ENCODE results near the gene OR2C1. TPM values are rescaled to one million over a fixed set of nuclear protein-coding genes. Genes with fewer than 3 reads are reported as not detected.

The OR2C1 gene
- not detected in 5 replicates for total RNA-seq (2022; extraction: Qiagen RNA extraction; ENCODE audit: low read depth)

GRCh38 chr16:3355589-3355988, at the start of gene OR2C1:
Gene OR2C1, plus strand, starts transcription at chr16:3355889. Its CDS starts 52 bp downstream, at chr16:3355941.

GRCh38 chr16:3400779-3401688, 45.3 kb downstream of the OR2C1 start, which contains the start of the genes ZNF174 and ZSCAN32:
Gene ZNF174, plus strand, starts transcription at chr16:3401215. Its CDS starts 790 bp downstream, at chr16:3402005.
Gene ZSCAN32, minus strand, starts transcription at chr16:3401004. Its CDS starts 3,447 bp downstream, at chr16:3397557.

Other genes starting within 250 kb of the OR2C1 start
- 8.6 to 16.6 TPM (median 14.1 TPM) in 5 replicates for gene ZNF205, start 243.3 kb upstream of the OR2C1 start, total RNA-seq (2022; extraction: Qiagen RNA extraction; ENCODE audit: low read depth)
- gene ZNF213, start 220.9 kb upstream of the OR2C1 start, total RNA-seq (2022; extraction: Qiagen RNA extraction; ENCODE audit: low read depth) = 5.6 to 15.1 TPM (median 12.6 TPM) in 5 replicates
- gene OR1F1, start 167.7 kb upstream of the OR2C1 start, total RNA-seq (2022; extraction: Qiagen RNA extraction; ENCODE audit: low read depth) = 0.32 to 0.76 TPM (median 0.41 TPM) in 5 replicates
- gene ZNF200, start 120.7 kb upstream of the OR2C1 start, total RNA-seq (2022; extraction: Qiagen RNA extraction; ENCODE audit: low read depth) = 7.4 to 9.6 TPM (median 8.4 TPM) in 5 replicates
- gene MEFV, start 99.3 kb upstream of the OR2C1 start, total RNA-seq (2022; extraction: Qiagen RNA extraction; ENCODE audit: low read depth) = not detected in 5 replicates
- gene ZNF263, start 72.4 kb upstream of the OR2C1 start, total RNA-seq (2022; extraction: Qiagen RNA extraction; ENCODE audit: low read depth) = 33.6 to 39.7 TPM (median 38.0 TPM) in 5 replicates
- gene TIGD7, start 50.5 kb upstream of the OR2C1 start, total RNA-seq (2022; extraction: Qiagen RNA extraction; ENCODE audit: low read depth) = 0.76 to 2.0 TPM (median 1.4 TPM) in 5 replicates
- gene ZNF75A, start 50.4 kb upstream of the OR2C1 start, total RNA-seq (2022; extraction: Qiagen RNA extraction; ENCODE audit: low read depth) = 10.2 to 14.2 TPM (median 12.4 TPM) in 5 replicates
- 10.1 to 16.8 TPM (median 15.4 TPM) in 5 replicates for gene ZSCAN32, start 45.1 kb downstream of the OR2C1 start, total RNA-seq (2022; extraction: Qiagen RNA extraction; ENCODE audit: low read depth)
- 12.6 to 18.1 TPM (median 13.9 TPM) in 5 replicates for gene ZNF174, start 45.3 kb downstream of the OR2C1 start, total RNA-seq (2022; extraction: Qiagen RNA extraction; ENCODE audit: low read depth)
- 0.85 to 1.3 TPM (median 0.95 TPM) in 5 replicates for gene ZNF597, start 87.6 kb downstream of the OR2C1 start, total RNA-seq (2022; extraction: Qiagen RNA extraction; ENCODE audit: low read depth)
- gene NAA60, start 87.8 kb downstream of the OR2C1 start, total RNA-seq (2022; extraction: Qiagen RNA extraction; ENCODE audit: low read depth) = 42.9 to 53.5 TPM (median 52.2 TPM) in 5 replicates
- gene C16orf90, start 139.6 kb downstream of the OR2C1 start, total RNA-seq (2022; extraction: Qiagen RNA extraction; ENCODE audit: low read depth) = not detected in 5 replicates
- 20.3 to 25.3 TPM (median 21.7 TPM) in 5 replicates for gene CLUAP1, start 145.1 kb downstream of the OR2C1 start, total RNA-seq (2022; extraction: Qiagen RNA extraction; ENCODE audit: low read depth)
- gene NLRC3, start 221.5 kb downstream of the OR2C1 start, total RNA-seq (2022; extraction: Qiagen RNA extraction; ENCODE audit: low read depth) = 0.04 to 0.05 TPM in 2 of 5 replicates, not detected in the others